GM12891 (cell line): ENCODE data around the gene KAZN.

Experiments
- DNase-seq: peaks from one replicate; pipeline ENCODE4 v3.0.0; 2011; ENCODE audit warnings: low spot score; ENCODE audit not compliant: insufficient read length
- FAIRE-seq: peaks from 2 replicates; lab custom pipeline; 2011; peaks lifted over from hg19 to GRCh38; lab: Jason Lieb, UNC
- PAX5 ChIP-seq: IDR thresholded peaks from 2 replicates; pipeline ENCODE4 v1.6.1; 2011; ENCODE audit warnings: low read length, moderate library complexity, mild to moderate bottlenecking; ENCODE audit not compliant: insufficient read depth, severe bottlenecking
- POLR2A ChIP-seq: IDR thresholded peaks from 2 replicates; pipeline ENCODE4 v1.6.1; 2011; ENCODE audit warnings: low read depth, low read length, control low read depth
- POLR2AphosphoS5 ChIP-seq: IDR thresholded peaks from 2 replicates; pipeline ENCODE4 v1.6.1; 2011; ENCODE audit warnings: low read depth, low read length, control low read depth
- POU2F2 ChIP-seq: IDR thresholded peaks from 2 replicates; pipeline ENCODE4 v1.6.1; 2011; ENCODE audit warnings: low read depth, mild to moderate bottlenecking, control low read depth, low read length, moderate library complexity
- SPI1 ChIP-seq: IDR thresholded peaks from 2 replicates; pipeline ENCODE4 v1.6.1; 2011; ENCODE audit warnings: low read depth, low read length, control low read depth
- TAF1 ChIP-seq: IDR thresholded peaks from 2 replicates; pipeline ENCODE4 v1.6.1; 2011; ENCODE audit warnings: low read depth, low read length, control low read depth

Gene KAZN

GRCh38 chr1:14660801-14661200 lies 62.3 kb downstream of the KAZN start:
- no peak for TF ChIP-seq POLR2AphosphoS5
- TF ChIP-seq SPI1 = no peak
- TF ChIP-seq POU2F2 = no peak
- no peak for TF ChIP-seq TAF1
- TF ChIP-seq PAX5 = no peak
- no peak for TF ChIP-seq POLR2A
- DNase-seq (no peak), FAIRE-seq (no peak)

- TF ChIP-seq POLR2A = no peak
- no peak for TF ChIP-seq PAX5
- no peak for TF ChIP-seq POU2F2
- TF ChIP-seq SPI1 = no peak
- TF ChIP-seq POLR2AphosphoS5 = no peak
- TF ChIP-seq TAF1 = no peak
- DNase-seq (no peak), FAIRE-seq (no peak)
Measured at GRCh38 chr1:14661222-14661621, 62.7 kb downstream of the KAZN start.

GRCh38 chr1:14662116-14662515 lies 63.6 kb downstream of the KAZN start:
- no peak for TF ChIP-seq POLR2AphosphoS5
- TF ChIP-seq SPI1 = no peak
- TF ChIP-seq PAX5 = no peak
- TF ChIP-seq TAF1 = no peak
- no peak for TF ChIP-seq POU2F2
- TF ChIP-seq POLR2A = no peak
- no peak for DNase-seq
- FAIRE-seq = no peak

- no peak for DNase-seq
- FAIRE-seq = no peak
- TF ChIP-seq SPI1 (no peak), TAF1 (no peak), POLR2A (no peak), PAX5 (no peak), POLR2AphosphoS5 (no peak), POU2F2 (no peak)
Measured at GRCh38 chr1:14663773-14664172, 65.3 kb downstream of the KAZN start.

- DNase-seq (no peak), FAIRE-seq (no peak)
- TF ChIP-seq TAF1 (no peak), POLR2AphosphoS5 (no peak), POU2F2 (no peak), POLR2A (no peak), PAX5 (no peak), SPI1 (no peak)
Measured at GRCh38 chr1:14666373-14666772, 67.9 kb downstream of the KAZN start.

GRCh38 chr1:14666962-14667650 lies 68.6 kb downstream of the KAZN start:
- no peak for DNase-seq
- TF ChIP-seq TAF1 (no peak), POLR2AphosphoS5 (no peak), PAX5 (no peak), POLR2A (no peak), POU2F2 (no peak), SPI1 (no peak)
- FAIRE-seq = no peak

- DNase-seq = no peak
- TF ChIP-seq SPI1 (no peak), POLR2AphosphoS5 (no peak), POLR2A (no peak), POU2F2 (no peak), PAX5 (no peak), TAF1 (no peak)
- no peak for FAIRE-seq
Measured at GRCh38 chr1:14667651-14667984, 69.1 kb downstream of the KAZN start.

- TF ChIP-seq POU2F2 = no peak
- no peak for TF ChIP-seq TAF1
- no peak for TF ChIP-seq POLR2AphosphoS5
- DNase-seq (no peak), FAIRE-seq (no peak)
Measured at GRCh38 chr1:14668538-14668937, 70.1 kb downstream of the KAZN start.

GRCh38 chr1:14672005-14672404 lies 73.5 kb downstream of the KAZN start:
- TF ChIP-seq TAF1 (no peak), POLR2AphosphoS5 (no peak), POLR2A (no peak), SPI1 (no peak), POU2F2 (no peak), PAX5 (no peak)
- FAIRE-seq (no peak), DNase-seq (no peak)

GRCh38 chr1:14674030-14674429 lies 75.5 kb downstream of the KAZN start:
- TF ChIP-seq POU2F2 = no peak
- TF ChIP-seq SPI1 = peak; percentile 36; the same call in 1 of the 2 replicates
- no peak for FAIRE-seq
- no peak for DNase-seq
